LNCaP clone FGC (cell line): ENCODE results near the gene SLC5A12.

Experiments
- DNase-seq: peaks from one replicate; pipeline ENCODE4 v3.0.0-alpha.2; 2011; ENCODE audit warnings: low read depth
- H3K4me3 ChIP-seq: 2 replicates; pipeline ENCODE4 v1.5.1; 2011; ENCODE audit warnings: mild to moderate bottlenecking, low read depth, low read length, control low read depth
- CTCF ChIP-seq: IDR thresholded peaks from 2 replicates; pipeline ENCODE4 v1.5.1; 2012; ENCODE audit warnings: mild to moderate bottlenecking; ENCODE audit not compliant: control insufficient read depth, insufficient read depth; ENCODE audit errors: extremely low read depth

The SLC5A12 gene

GRCh38 chr11:26741036-26741435, 19.2 kb upstream of the SLC5A12 start:
- no peak overlapping the region for H3K4me3 ChIP-seq
- peak; percentile 15 for DNase-seq
- TF ChIP-seq CTCF: no peak

- no peak for TF ChIP-seq CTCF
- no peak overlapping the region for H3K4me3 ChIP-seq
- no peak for DNase-seq
Observed at GRCh38 chr11:26739366-26740073, 17.7 kb upstream of the SLC5A12 start.

GRCh38 chr11:26734691-26735090, 12.8 kb upstream of the SLC5A12 start:
- H3K4me3 ChIP-seq: no peak overlapping the region
- DNase-seq: no peak
- TF ChIP-seq CTCF: no peak

- no peak for DNase-seq
- no peak overlapping the region for H3K4me3 ChIP-seq
- TF ChIP-seq CTCF: no peak
Observed at GRCh38 chr11:26731084-26731456, 9.2 kb upstream of the SLC5A12 start.

- DNase-seq: no peak
- TF ChIP-seq CTCF: no peak
- no peak overlapping the region for H3K4me3 ChIP-seq
Observed at GRCh38 chr11:26730414-26731083, 8.7 kb upstream of the SLC5A12 start.

- no peak for DNase-seq
- no peak overlapping the region for H3K4me3 ChIP-seq
- no peak for TF ChIP-seq CTCF
Observed at GRCh38 chr11:26729284-26729683, 7.4 kb upstream of the SLC5A12 start.
